Measurements from ENCODE around the gene DYNC1LI2. TPM values are rescaled to one million over a fixed set of nuclear protein-coding genes. Genes with fewer than 3 reads are reported as not detected.
A peak's percentile ranks its signal among the peaks of the same experiment; 100 is the strongest.
"Not testable (repeated sequence)": the region's sequence is repeated elsewhere in the genome, so short reads cannot be mapped to it uniquely, and the experiment has no call there.

DYNC1LI2 gene
- total RNA-seq, 1 experiment from 2014 or later: 92.4 TPM

DNA sequence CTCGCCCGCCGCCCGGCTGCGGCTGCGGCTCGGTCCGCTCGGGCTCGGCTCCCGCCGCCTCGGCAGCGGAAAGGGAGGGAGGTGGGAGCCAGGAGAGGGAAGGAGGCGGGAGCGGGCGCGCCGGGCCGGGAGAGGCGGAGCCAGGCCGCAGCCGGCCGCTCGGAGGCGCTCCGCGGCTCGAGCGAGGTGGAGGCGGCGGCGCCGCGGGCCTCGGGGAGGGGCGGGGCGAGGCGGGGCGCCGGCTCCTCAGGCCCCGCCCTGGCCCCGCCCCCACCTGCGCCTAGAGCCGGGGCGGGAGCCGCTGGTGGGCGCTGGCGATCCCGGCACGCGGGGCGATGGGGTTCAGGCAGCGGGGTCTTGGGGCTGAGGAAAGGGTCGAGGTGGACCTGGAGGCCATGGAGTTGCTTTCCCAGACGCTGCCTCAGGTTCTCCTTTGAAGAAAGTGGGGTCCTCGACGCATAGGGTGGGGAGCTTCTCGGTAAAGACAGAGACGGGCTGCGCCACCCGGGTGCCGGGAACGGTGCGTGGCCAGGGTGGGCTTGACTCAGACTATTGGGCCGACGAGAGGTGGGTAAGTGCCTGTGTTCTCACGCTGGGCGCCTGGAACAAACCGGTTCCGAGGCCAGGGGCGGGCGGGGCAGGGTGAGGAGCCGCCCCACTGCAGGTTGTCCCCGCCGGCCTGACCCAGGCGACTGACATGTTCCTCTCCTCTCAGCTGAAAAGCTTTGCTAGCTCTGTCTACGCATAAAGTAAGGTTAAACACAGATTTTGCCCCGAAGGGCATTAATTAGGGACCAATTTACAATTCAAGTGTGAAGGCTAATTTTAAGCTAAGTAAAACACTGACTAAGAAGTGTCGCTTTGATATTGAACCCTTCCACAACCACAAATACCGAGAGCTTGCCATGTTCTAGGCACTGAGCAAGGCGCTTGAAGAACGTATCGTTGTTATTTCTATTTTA lies 54.5 kb downstream of the DYNC1LI2 start, which contains the start of gene CMTM4:
Gene CMTM4 (minus strand): TSS at position 75 of the 962 bp plus-strand sequence. CDS start 218 bp downstream, outside the sequence.
- DNase-seq (ENCODE audit: low read depth): peak; percentile 83

DNA sequence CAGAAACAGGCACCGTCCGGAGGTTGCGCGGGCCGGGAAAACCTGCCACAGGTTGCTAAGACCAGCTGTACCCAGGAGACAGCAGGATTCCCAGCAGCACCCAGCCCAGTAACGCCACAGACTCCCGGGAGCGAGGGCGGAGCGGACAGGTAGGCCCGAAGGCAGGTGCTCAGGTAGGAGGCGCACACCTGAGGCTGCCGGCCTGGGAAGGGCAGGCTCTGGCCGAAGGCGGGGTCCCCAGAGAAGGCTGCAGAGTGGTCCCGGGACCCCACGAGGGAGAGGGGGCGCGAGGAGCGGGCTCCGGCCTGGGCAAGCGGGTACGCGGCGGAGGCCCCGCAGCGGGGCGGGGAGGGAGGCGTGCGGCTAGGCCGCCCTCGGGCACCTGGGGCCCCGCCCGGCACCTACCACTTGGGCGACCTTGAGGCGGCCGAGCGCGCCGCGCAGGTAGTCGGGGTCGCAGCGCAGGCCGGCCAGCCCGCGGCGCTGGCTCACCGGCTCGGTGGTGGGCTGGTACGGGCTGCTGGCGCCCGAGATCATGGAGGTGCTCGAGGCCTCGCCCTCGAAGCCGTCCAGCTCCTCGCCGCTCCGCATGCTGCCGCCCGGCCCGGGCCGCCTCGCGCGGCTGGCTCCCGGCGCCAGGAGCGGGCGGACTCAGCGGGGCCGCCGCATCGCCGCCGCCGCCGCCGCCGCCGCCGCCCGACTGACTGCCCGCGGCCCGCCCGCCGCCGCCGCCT lies 55.3 kb downstream of the DYNC1LI2 start:
- peak; percentile 34 for DNase-seq (ENCODE audit: low read depth)

DNA sequence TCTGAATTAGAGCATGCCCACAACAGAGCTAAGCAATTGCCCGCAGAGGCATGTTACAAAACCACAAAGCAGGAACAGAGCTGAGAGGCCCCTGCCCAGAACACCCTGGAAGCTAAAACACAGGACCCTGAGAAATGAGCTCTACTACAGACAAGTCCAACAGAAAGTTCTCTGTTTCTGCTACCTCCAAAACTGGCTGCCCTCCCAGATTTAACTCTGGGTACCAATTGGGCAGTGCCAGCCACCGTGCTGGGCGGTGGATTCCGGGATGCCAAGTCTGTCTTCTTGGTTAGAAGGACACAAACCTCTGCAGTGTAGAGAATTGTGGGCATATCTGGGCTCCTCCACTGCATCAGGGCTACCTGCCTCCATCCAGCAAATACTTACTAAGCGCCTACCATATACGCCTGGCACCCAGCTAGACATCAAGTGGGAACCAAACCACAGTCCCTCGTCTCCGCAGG lies 55.9 kb downstream of the DYNC1LI2 start:
- DNase-seq (ENCODE audit: low read depth): no peak

DNA sequence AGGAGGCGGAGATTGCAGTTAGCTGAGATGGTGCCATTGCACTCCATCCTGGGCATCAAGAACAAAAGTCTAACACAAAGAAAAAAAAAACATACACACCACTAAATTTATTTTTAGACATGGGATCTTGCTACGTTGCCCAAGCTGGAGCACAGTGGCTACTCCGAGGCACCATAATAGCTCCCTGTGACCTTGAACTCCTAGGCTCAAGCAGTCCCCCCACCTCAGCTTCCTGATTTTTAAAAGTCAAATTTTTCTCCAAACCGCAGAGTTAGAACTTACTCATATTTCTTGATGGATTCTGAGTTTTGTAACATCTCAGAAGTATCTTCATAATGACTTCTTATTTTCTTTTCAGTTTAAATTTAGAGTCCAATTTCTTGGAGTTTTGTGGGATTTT lies 58.3 kb downstream of the DYNC1LI2 start:
- no peak for DNase-seq (ENCODE audit: low read depth)

DNA sequence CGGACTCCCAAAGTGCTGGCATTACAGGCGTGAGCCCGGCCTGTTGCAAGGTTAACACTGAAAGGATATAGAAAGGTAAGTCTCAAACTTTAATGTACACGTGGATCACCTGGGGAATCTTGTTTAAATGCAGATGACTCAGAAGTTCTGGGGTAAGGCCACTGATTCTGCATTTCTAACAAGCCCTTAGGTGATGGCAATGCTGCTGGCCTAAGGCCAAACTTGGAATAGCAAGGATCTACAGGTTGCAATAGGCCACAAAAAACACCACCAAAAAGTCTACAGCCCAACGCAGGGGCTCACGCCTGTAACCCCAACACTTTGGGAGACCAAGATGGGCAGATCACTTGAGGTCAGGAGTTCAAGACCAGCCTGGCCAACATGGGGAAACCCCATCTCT lies 59.1 kb downstream of the DYNC1LI2 start:
- DNase-seq (ENCODE audit: low read depth): peak; percentile 58

DNA sequence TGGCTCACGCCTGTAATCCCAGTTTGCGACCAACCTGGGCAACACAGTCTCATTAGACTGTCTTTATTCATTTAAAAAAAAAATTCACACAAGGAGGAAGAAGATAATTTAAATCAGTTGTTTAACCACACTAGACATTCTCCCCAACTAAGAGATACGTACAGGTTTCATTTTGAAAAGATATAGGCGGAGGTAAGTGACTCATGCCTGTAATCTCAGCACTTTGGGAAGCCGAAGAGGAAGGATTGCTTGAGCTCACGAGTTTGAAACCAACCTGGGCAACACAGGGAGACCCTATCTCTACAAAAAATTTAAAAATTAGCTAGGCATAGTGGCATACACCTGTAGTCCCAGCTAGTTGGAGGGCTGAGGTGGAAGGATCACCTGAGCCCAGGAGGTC lies 60.2 kb downstream of the DYNC1LI2 start:
- DNase-seq (ENCODE audit: low read depth): no peak

DNA sequence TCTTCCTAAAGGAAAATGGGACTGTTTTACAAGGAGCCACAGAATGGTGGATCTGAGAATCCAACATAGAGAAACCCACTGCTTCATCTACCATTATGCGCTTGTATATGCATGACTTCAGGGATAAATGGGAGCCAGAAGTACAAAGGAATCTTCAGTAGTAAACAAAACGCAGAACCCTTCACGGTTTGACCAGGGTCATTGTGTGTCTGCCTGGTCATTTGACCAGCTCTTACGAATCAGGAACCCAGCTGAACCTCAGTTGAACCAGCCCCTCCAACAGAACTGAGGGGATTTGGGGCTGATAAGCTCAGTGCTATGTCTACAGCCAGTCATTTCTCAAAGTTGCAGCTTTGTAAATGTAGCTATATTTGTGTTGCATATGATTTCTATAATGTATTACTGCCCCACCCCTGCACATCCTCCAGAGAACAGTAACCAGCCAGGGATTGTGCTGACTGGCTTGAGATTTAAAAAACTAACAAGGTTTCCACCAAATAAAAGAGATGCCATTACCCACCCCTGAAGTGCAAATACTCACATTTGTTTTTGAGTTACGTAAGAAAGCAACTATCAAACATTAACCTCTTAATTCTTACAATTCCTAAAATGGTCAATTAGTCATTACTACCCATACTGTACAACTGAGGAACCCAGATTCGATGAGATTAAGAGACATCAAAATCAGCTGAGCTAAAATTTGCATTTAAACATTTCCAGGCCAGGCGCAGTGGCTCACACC lies 61.1 kb downstream of the DYNC1LI2 start:
- no peak for DNase-seq (ENCODE audit: low read depth)

DNA sequence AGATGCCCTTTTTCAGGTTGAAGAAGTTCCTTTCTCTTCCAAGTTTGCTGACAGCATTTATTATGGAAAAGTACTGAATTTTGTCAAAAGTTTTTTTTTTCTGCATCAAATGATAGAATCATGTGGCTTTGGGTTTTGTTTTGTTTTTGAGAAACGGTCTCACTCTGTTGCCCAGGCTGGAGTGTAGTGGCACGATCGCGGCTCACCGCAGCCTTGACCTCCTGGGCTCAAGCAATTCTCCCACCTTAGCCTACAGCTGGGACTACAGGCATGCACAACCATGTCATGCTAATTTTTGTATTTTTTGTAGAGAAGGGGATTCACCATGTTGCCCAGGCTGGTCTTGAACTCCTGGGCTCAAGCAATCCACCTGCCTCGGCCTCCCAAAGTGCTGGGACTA lies 62.1 kb downstream of the DYNC1LI2 start:
- no peak for DNase-seq (ENCODE audit: low read depth)

DNA sequence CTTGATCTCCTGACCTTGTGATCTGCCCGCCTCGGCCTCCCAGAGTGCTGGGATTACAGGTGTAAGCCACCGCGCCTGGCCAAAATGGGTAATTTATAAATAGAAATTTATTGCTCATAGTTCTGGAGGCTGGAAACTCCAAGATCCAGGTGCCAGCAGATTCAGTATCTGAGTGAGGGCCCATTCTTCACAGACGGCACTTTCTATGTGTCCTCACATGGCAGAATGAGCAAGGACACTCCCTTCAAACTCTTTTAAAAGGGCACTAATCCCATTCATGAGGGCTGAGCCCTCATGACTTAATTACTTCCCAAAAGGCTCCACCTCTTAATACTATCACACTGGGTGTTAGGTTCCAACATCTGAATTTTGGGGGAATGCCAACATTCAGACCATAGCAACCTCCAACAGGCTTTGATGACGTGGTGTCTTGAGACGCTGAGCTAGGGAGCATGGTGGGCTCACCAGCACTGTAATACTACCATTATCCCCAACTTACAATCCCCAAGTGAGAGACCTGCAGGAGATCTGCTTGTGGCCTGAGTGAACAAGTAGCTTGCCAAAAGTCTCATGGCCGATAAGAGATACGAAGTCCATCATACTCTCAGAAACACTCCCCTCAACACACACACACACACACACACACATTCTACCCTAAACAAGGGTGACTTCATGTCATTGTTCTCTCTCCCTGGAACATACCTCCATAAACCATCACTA lies 63.3 kb downstream of the DYNC1LI2 start:
- DNase-seq (ENCODE audit: low read depth): no peak

DNA sequence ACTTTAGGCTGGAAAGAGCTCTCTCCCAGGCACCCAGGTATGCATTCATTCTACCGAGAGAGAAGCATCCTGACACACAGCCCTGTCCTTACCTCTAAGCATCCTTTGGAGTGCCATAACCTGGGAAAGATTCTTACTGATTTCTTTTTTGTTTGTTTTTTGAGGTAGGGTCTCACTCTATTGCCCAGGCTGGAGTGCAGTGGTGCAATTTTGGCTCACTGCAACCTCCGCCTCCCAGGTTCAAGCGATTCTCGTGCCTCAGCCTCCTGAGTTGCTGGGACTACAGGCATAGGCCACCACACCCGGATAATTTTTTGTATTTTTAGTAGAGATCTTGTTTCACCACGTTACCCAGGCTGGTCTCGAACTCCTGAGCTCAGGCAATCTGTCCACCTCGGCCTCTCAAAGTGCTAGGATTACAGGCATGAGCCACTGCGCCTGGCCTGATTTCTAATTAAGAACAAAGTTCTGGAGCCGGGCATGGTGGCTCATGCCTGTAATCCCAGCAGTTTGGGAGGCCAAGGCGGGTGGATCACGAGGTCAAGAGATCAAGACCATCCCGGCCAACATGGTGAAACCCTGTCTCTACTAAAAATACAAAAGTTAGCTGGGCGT lies 65.8 kb downstream of the DYNC1LI2 start:
- not testable (repeated sequence) for DNase-seq (ENCODE audit: low read depth)

DNA sequence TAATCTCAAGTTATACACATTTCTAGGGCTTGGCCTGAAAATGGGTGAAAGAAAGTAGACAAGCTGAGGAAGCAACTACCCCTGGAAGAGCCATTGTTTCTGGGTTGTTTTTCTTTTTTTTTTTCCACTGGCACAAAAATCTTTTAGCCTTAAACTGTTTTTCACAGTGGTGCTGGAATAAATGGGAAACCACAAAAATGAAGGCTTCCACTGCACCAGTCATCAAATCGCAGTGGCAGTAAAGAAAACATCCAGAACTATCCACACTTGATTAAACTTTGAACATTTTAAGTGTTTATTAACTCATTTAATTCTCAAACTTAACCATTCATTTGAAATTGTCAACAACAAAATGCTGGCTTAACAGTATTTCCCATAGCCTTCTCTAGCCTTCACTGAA lies 69.1 kb downstream of the DYNC1LI2 start:
- peak; percentile 50 for DNase-seq (ENCODE audit: low read depth)

DNA sequence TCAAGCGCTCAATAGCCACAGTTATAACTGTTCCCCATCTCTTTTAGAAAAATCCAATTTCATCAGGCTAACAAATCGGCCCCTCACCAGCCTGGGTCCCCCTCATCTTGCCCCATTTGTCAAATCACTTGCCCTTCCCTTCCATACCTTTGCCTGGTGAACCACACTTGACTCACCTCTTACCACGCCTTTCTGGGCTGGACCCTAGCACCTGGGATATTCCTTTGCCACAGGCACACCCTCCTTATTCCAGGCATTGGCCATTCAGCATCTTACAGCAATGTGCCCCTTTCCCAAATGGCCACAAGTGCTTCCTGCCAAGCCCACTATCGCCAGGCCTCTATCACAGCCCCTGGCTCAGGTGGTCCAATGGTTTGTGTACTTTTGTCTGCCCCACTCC lies 69.7 kb downstream of the DYNC1LI2 start:
- no peak for DNase-seq (ENCODE audit: low read depth)

DNA sequence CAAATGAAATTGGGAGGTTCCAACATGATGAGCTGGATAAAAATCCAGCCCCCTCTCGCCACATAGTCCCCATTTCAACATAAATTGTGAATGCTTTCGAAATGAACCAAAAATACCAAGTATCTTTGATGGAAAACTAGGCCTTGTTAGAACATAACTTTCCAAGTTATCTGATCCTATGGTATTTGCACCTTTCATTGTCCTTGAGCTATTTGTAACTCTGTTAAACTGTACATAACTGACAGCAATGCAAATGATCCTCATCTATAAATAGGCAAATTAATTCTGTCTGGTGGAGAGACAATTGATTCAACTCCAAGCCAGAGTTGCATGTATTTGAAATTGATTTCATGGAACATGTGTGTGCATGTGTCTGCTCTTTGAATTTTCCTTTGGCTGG lies 73.1 kb downstream of the DYNC1LI2 start:
- DNase-seq (ENCODE audit: low read depth): no peak

DNA sequence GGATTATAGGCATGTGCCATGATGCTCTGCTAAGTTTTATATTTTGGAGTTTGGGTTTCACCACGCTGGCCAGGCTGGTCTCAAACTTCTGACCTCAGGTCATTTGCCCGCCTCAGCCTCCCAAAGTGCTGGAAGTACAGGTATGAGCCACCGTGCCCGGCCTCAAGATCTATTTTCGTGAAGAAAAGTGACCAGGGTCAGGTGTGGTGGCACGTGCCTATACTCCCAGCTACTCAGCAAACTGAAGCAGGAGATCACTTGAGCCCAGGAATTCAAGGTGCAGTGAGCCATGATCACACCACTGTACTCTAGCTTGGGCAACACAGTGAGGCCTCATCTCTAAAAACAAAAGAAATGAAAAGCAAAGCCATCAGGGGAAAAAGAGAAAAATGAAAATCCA lies 73.6 kb downstream of the DYNC1LI2 start:
- no peak for DNase-seq (ENCODE audit: low read depth)

DNA sequence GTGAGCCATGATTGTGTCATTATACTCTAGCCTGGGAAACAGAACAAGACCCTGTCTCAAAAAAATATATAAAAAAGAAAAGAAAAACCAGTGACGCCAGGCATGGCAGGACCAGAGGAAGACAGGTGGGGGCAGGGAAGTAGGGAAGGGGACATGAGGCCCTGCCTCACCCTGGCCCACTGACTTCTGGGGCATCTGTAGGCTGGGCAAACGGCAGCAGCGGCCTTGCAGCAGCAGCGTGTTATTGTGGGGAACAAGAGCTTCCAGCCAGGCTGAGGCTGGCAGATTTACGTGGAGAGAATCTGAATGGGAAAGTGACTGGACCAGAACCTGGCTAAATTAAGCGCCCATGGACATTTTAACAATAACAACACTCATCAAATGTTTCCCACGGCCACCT lies 74.2 kb downstream of the DYNC1LI2 start:
- DNase-seq (ENCODE audit: low read depth): no peak

DNA sequence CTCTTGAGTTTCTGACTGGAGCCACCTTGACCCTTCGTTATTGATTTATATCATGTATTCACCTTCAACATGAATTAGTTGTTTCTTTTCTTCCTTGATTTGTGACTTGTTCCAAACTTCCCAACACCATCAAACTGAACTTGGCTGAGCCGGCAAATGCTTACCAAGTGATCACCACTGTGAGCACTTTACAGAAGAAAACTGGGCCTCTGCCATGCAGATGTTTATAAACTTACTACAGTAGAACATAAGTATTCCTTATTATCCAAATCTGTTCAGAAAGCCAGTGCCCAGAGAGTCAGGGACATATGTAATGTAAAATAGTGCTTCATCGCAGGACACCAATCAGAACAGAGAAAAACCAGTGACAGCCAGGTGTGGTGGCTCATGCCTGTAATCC lies 74.8 kb downstream of the DYNC1LI2 start:
- DNase-seq (ENCODE audit: low read depth): no peak

DNA sequence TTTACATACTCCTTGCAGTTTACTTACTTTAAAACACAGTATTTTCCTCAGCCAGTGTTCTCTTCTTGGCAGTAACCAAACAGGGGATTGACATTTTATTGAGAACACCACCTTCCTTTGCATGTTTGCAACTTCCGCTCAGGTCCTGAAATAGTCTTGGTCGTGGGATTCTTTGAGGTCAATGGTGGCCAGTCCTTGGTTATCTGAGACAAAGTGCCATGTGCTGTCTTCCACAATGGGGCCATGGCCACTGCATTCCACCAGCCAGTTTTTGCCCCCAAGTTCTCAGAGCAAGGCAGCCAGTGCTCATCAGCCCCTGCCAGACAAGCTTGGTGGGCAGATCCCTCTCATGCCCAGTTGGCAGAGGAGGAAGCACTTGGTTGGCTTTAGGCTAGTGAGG lies 77.7 kb downstream of the DYNC1LI2 start:
- no peak for DNase-seq (ENCODE audit: low read depth)

Measured in M059J (cell line).